Vagina (tissue), 2 donors: Measurements from ENCODE around the gene ASNS.

ENCODE experiments used
- POLR2A ChIP-seq, 2 donors: fragments of 450-650 bp; IDR thresholded peaks; one replicate each; pipeline ENCODE4 v1.6.1; 2017; ENCODE audit warnings: antibody characterized with exemption in 2 of 2, mild to moderate bottlenecking in 2 of 2, moderate library complexity in 2 of 2
- POLR2AphosphoS5 ChIP-seq, 2 donors: sonication (generic); formaldehyde crosslinking; IDR thresholded peaks; one replicate each; pipeline ENCODE4 v1.9.0; 2017; ENCODE audit warnings: antibody characterized with exemption in 2 of 2, mild to moderate bottlenecking in 2 of 2, low read depth in 1 of 2; ENCODE audit not compliant: insufficient read depth in 1 of 2

GRCh38 chr7:97857544-97857943, 14.7 kb downstream of the ASNS start:
- TF ChIP-seq POLR2A (IDR thresholded peaks at IDR 0.05) (no peak), POLR2AphosphoS5 (IDR thresholded peaks at IDR 0.05; ENCODE audit: insufficient read depth in 1 of 2, low read depth in 1 of 2) (no peak)
